Measurements from ENCODE around the gene FFAR3. TPM values are rescaled to one million over a fixed set of nuclear protein-coding genes. Genes with fewer than 3 reads are reported as not detected.

The FFAR3 gene
- total RNA-seq, 2 experiments from 2014 or later = 2.4 to 3.1 TPM

- POLR2A ChIA-PET = no interaction called here
- CTCF ChIA-PET = interaction anchor here (1.1 to 1.9 kb wide), 4 partner anchors 13 to 161 kb away, joined by 3 to 12 read pairs (median 4); partner anchors contain the start of gene FFAR1
- intact Hi-C loops (cut with DNase I, micrococcal nuclease) = no loop called here
- H3K27me3 Mint-ChIP-seq = peaks cover 3% of the 10 kb centered on the region
- no peak overlapping the region for H3K4me3 Mint-ChIP-seq
- ATAC-seq (no peak), DNase-seq (no peak)
- H3K27ac Mint-ChIP-seq = peak overlapping the region; percentile 56
- no peaks in the 10 kb centered on the region for H3K36me3 Mint-ChIP-seq (ENCODE audit: low read depth)
- peaks cover 21% of the 10 kb centered on the region for H3K4me1 Mint-ChIP-seq
- no peaks in the 10 kb centered on the region for H3K9me3 Mint-ChIP-seq (ENCODE audit: low read depth)
Measured at GRCh38 chr19:35334144-35334753, 24.0 kb upstream of the FFAR3 start.

GRCh38 chr19:35336166-35336955 is 21.9 kb upstream of the FFAR3 start:
- POLR2A ChIA-PET = no interaction called here

GRCh38 chr19:35337097-35337983 is 20.9 kb upstream of the FFAR3 start:
- ChIA-PET CTCF (no interaction called here), POLR2A (no interaction called here)
- no peak for ATAC-seq
- intact Hi-C loops (cut with DNase I, micrococcal nuclease) = no loop called here
- Mint-ChIP-seq H3K4me1 (peaks cover 21% of the 10 kb centered on the region), H3K4me3 (no peak overlapping the region), H3K27me3 (peaks cover under 1% of the 10 kb centered on the region), H3K9me3 (ENCODE audit: low read depth) (no peaks in the 10 kb centered on the region), H3K36me3 (ENCODE audit: low read depth) (no peaks in the 10 kb centered on the region), H3K27ac (no peak overlapping the region)
- no peak for DNase-seq

More at GRCh38 chr19:35336166-35336955, 21.9 kb upstream of the FFAR3 start:
- Mint-ChIP-seq H3K4me3 (no peak overlapping the region), H3K4me1 (peaks cover 21% of the 10 kb centered on the region), H3K27ac (peak overlapping the region; percentile 34), H3K36me3 (ENCODE audit: low read depth) (no peaks in the 10 kb centered on the region), H3K27me3 (no peaks in the 10 kb centered on the region), H3K9me3 (ENCODE audit: low read depth) (no peaks in the 10 kb centered on the region)
- intact Hi-C loops (cut with DNase I, micrococcal nuclease) = no loop called here
- ATAC-seq = no peak
- CTCF ChIA-PET = interaction anchor here (0.6 kb wide), 1 partner anchor 132 kb away, joined by 3 read pairs; no protein-coding TSS in a partner anchor
- no peak for DNase-seq

- intact Hi-C loops (cut with DNase I, micrococcal nuclease) = no loop called here
- DNase-seq (no peak), ATAC-seq (no peak)
- POLR2A ChIA-PET = no interaction called here
- Mint-ChIP-seq H3K27ac (no peak overlapping the region), H3K4me1 (peaks cover 15% of the 10 kb centered on the region), H3K4me3 (no peak overlapping the region), H3K36me3 (ENCODE audit: low read depth) (no peaks in the 10 kb centered on the region), H3K9me3 (ENCODE audit: low read depth) (no peaks in the 10 kb centered on the region), H3K27me3 (peaks cover 2% of the 10 kb centered on the region)
- CTCF ChIA-PET = no interaction called here
Measured at GRCh38 chr19:35337984-35338296, 20.3 kb upstream of the FFAR3 start.

- CTCF ChIA-PET = interaction anchor here (1.0 to 1.4 kb wide), 2 partner anchors 13 to 155 kb away, joined by 3 to 5 read pairs; no protein-coding TSS in a partner anchor
- no peak for DNase-seq
- intact Hi-C loops (cut with DNase I, micrococcal nuclease) = no loop called here
Measured at GRCh38 chr19:35340431-35340830, 17.8 kb upstream of the FFAR3 start.

GRCh38 chr19:35341006-35341405 is 17.3 kb upstream of the FFAR3 start:
- H3K36me3 Mint-ChIP-seq (ENCODE audit: low read depth) = no peaks in the 10 kb centered on the region
- no peak overlapping the region for H3K4me3 Mint-ChIP-seq
- peaks cover 3% of the 10 kb centered on the region for H3K27me3 Mint-ChIP-seq
- peaks cover 8% of the 10 kb centered on the region for H3K4me1 Mint-ChIP-seq
- POLR2A ChIA-PET = no interaction called here
- DNase-seq (no peak), ATAC-seq (no peak)
- intact Hi-C loops (cut with DNase I, micrococcal nuclease) = no loop called here
- no peak overlapping the region for H3K27ac Mint-ChIP-seq
- no peaks in the 10 kb centered on the region for H3K9me3 Mint-ChIP-seq (ENCODE audit: low read depth)
- CTCF ChIA-PET = interaction anchor here (1.4 kb wide), 1 partner anchor 154 kb away, joined by 5 read pairs; no protein-coding TSS in a partner anchor

More at GRCh38 chr19:35340431-35340830, 17.8 kb upstream of the FFAR3 start:
- no peaks in the 10 kb centered on the region for H3K9me3 Mint-ChIP-seq (ENCODE audit: low read depth)
- no peaks in the 10 kb centered on the region for H3K36me3 Mint-ChIP-seq (ENCODE audit: low read depth)
- H3K4me3 Mint-ChIP-seq = no peak overlapping the region
- no peak overlapping the region for H3K27ac Mint-ChIP-seq
- H3K27me3 Mint-ChIP-seq = peaks cover 2% of the 10 kb centered on the region
- no peak for ATAC-seq
- POLR2A ChIA-PET = no interaction called here
- peaks cover 2% of the 10 kb centered on the region for H3K4me1 Mint-ChIP-seq

GRCh38 chr19:35341565-35342225 is 16.6 kb upstream of the FFAR3 start:
- intact Hi-C loops (cut with DNase I, micrococcal nuclease) = no loop called here
- Mint-ChIP-seq H3K4me3 (no peak overlapping the region), H3K4me1 (peaks cover 15% of the 10 kb centered on the region), H3K9me3 (ENCODE audit: low read depth) (no peaks in the 10 kb centered on the region), H3K36me3 (ENCODE audit: low read depth) (no peaks in the 10 kb centered on the region), H3K27me3 (peaks cover 3% of the 10 kb centered on the region), H3K27ac (peak overlapping the region; percentile 34)
- DNase-seq (no peak), ATAC-seq (no peak)
- ChIA-PET POLR2A (no interaction called here), CTCF (interaction anchor here (0.9 kb wide), 1 partner anchor 11 kb away, joined by 3 read pairs; no protein-coding TSS in a partner anchor)

GRCh38 chr19:35342430-35342829 is 15.8 kb upstream of the FFAR3 start:
- ChIA-PET CTCF (interaction anchor here (0.9 kb wide), 1 partner anchor 10 kb away, joined by 3 read pairs; no protein-coding TSS in a partner anchor), POLR2A (no interaction called here)
- ATAC-seq (no peak), DNase-seq (no peak)
- H3K4me1 Mint-ChIP-seq = peaks cover 20% of the 10 kb centered on the region
- peak overlapping the region; percentile 14 for H3K27ac Mint-ChIP-seq
- intact Hi-C loops (cut with DNase I, micrococcal nuclease) = no loop called here
- no peak overlapping the region for H3K4me3 Mint-ChIP-seq
- H3K9me3 Mint-ChIP-seq (ENCODE audit: low read depth) = no peaks in the 10 kb centered on the region
- no peaks in the 10 kb centered on the region for H3K36me3 Mint-ChIP-seq (ENCODE audit: low read depth)
- H3K27me3 Mint-ChIP-seq = peaks cover 3% of the 10 kb centered on the region

GRCh38 chr19:35344511-35345031 is 13.7 kb upstream of the FFAR3 start:
- ChIA-PET CTCF (interaction anchor here (0.8 kb wide), 2 partner anchors 108 to 1028 kb away, joined by 3 read pairs; no protein-coding TSS in a partner anchor), POLR2A (no interaction called here)
- Mint-ChIP-seq H3K9me3 (ENCODE audit: low read depth) (no peaks in the 10 kb centered on the region), H3K27me3 (peaks cover 3% of the 10 kb centered on the region), H3K4me3 (no peak overlapping the region), H3K4me1 (peaks cover 36% of the 10 kb centered on the region), H3K27ac (no peak overlapping the region), H3K36me3 (ENCODE audit: low read depth) (no peaks in the 10 kb centered on the region)
- no peak for DNase-seq
- no peak for ATAC-seq
- intact Hi-C loops (cut with DNase I, micrococcal nuclease) = loop anchor here in 1 of 2 experiments (5.0 kb wide), 1 partner anchor 203 kb away; the partner anchor contains the start of gene TMEM147

- H3K27ac Mint-ChIP-seq = peak overlapping the region; percentile 99
- peak overlapping the region; percentile 67 for H3K4me3 Mint-ChIP-seq
- DNase-seq (peak; percentile 32), ATAC-seq (no peak)
- peaks cover 36% of the 10 kb centered on the region for H3K4me1 Mint-ChIP-seq
- H3K27me3 Mint-ChIP-seq = peaks cover 3% of the 10 kb centered on the region
- no peaks in the 10 kb centered on the region for H3K9me3 Mint-ChIP-seq (ENCODE audit: low read depth)
- intact Hi-C loops (cut with DNase I, micrococcal nuclease) = loop anchor here (2.0 to 5.0 kb wide), 2 partner anchors 202 to 205 kb away; partner anchors contain the start of gene TMEM147 (in 1 of the 2)
- POLR2A ChIA-PET = no interaction called here
- CTCF ChIA-PET = no interaction called here
- H3K36me3 Mint-ChIP-seq (ENCODE audit: low read depth) = no peaks in the 10 kb centered on the region
Measured at GRCh38 chr19:35345671-35346111, 12.6 kb upstream of the FFAR3 start.

Data from activated CD4-positive, alpha-beta T cell treated with anti-CD3 and anti-CD28 coated beads for 36 hours (primary cell).